HL-60 (cell line): Measurements from ENCODE around the gene PARP12.

Experiments
- CTCF ChIP-seq: IDR thresholded peaks from one replicate; pipeline ENCODE4 v1.5.1; 2011; ENCODE audit warnings: low read length, control low read depth, inconsistent platforms; ENCODE audit not compliant: insufficient read depth
- GABPA ChIP-seq: IDR thresholded peaks from 2 replicates; pipeline ENCODE4 v1.6.1; 2012; ENCODE audit warnings: low read depth
- POLR2AphosphoS5 ChIP-seq: IDR thresholded peaks from 2 replicates; pipeline ENCODE4 v1.6.1; 2012; ENCODE audit warnings: low read depth

- no peak for TF ChIP-seq CTCF
- no peak for TF ChIP-seq POLR2AphosphoS5
- TF ChIP-seq GABPA: no peak
Measured at GRCh38 chr7:139994356-139994755, 68.4 kb downstream of the PARP12 start.
